B cell (primary cell): ENCODE results near the gene TMEM132E. TPM values are rescaled to one million over a fixed set of nuclear protein-coding genes. Genes with fewer than 3 reads are reported as not detected.

Source experiments
- ATAC-seq: fragments of 200-7000 bp; cut with Tn5 transposase; one replicate; pipeline ENCODE4 v1.10.0; 2021; ENCODE audit warnings: low read depth, mild to moderate bottlenecking, moderate number of reproducible peaks, moderate library complexity
- CTCF ChIA-PET: fragments of 350-600 bp; sonication (Branson Sonifier 250); formaldehyde crosslinking; loops from one replicate; lab custom pipeline; 2021; ENCODE audit warnings: antibody characterized with exemption, inconsistent platforms; lab: Charles Lee
- POLR2A ChIA-PET: fragments of 350-600 bp; sonication (Branson Sonifier 250); formaldehyde crosslinking; loops from one replicate; lab custom pipeline; 2021; ENCODE audit warnings: antibody characterized with exemption; lab: Charles Lee
- DNase-seq: peaks from one replicate; pipeline ENCODE4 v3.0.0; 2013
- H2AFZ ChIP-seq: 2 replicates; pipeline ENCODE4 v1.6.1; 2012; ENCODE audit warnings: mild to moderate bottlenecking, low read depth, low read length; ENCODE audit not compliant: insufficient read depth, poor library complexity, severe bottlenecking
- H3K27ac ChIP-seq, 2 donors: 1 replicate in 1 of 2; 2 replicates in 1 of 2; pipeline ENCODE4 v1.5.1; 2012 to 2013; ENCODE audit warnings: low read length in 2 of 2, mild to moderate bottlenecking in 2 of 2, moderate library complexity in 1 of 2
- H3K27me3 ChIP-seq, 4 experiments: fragments of 200-600 bp in 1 of 4; sonication (generic) in 1 of 4; replicated peaks in 1 of 4; 1 replicate in 2 of 4; 2 replicates in 2 of 4; pipeline versions ENCODE4 v1.6.1 to v1.7.0; 2013 to 2016; ENCODE audit warnings: low read length in 3 of 4, mild to moderate bottlenecking in 2 of 4, mixed read lengths in 1 of 4, moderate library complexity in 1 of 4; ENCODE audit not compliant: insufficient read depth in 4 of 4, control insufficient read depth in 3 of 4; ENCODE audit errors: control extremely low read depth in 1 of 4
- H3K36me3 ChIP-seq, 2 experiments: replicated peaks in 1 of 2; 1 replicate in 1 of 2; 2 replicates in 1 of 2; pipeline versions ENCODE4 v1.6.1 to v1.7.1; 2013; ENCODE audit warnings: low read length in 1 of 2; ENCODE audit not compliant: insufficient read depth in 2 of 2, control insufficient read depth in 1 of 2; ENCODE audit errors: control extremely low read depth in 1 of 2, extremely low read depth in 1 of 2
- H3K4me1 ChIP-seq, 2 donors: fragments of 200-600 bp in 1 of 2; sonication (generic) in 1 of 2; 1 replicate in 1 of 2; 2 replicates in 1 of 2; pipeline versions ENCODE4 v1.5.1 to v1.6.1; 2013 to 2017; ENCODE audit warnings: low read length in 2 of 2; ENCODE audit not compliant: control insufficient read depth in 2 of 2, insufficient read depth in 2 of 2
- H3K4me2 ChIP-seq: replicated peaks from 2 replicates; pipeline ENCODE3; 2012; ENCODE audit warnings: mild to moderate bottlenecking, low read depth, low read length; ENCODE audit not compliant: poor library complexity, severe bottlenecking
- H3K4me3 ChIP-seq, 5 experiments: fragments of 200-600 bp in 1 of 5; sonication (generic) in 1 of 5; 1 replicate in 3 of 5; 2 replicates in 2 of 5; pipeline versions ENCODE4 v1.5.1 to v1.7.0; 2011 to 2016; ENCODE audit warnings: low read length in 4 of 5, mild to moderate bottlenecking in 4 of 5, low read depth in 2 of 5, control low read depth in 1 of 5, moderate library complexity in 1 of 5; ENCODE audit not compliant: insufficient read depth in 1 of 5; ENCODE audit errors: control extremely low read depth in 1 of 5, extremely low read depth in 1 of 5
- H3K79me2 ChIP-seq: fragments of 200-600 bp; sonication (generic); one replicate; pipeline ENCODE4 v1.6.0; 2016; ENCODE audit warnings: low read length; ENCODE audit not compliant: control insufficient read depth, insufficient read depth
- H3K9ac ChIP-seq: fragments of 200-600 bp; sonication (generic); 2 replicates; pipeline ENCODE4 v1.6.1; 2017; ENCODE audit warnings: mild to moderate bottlenecking, low read length, moderate library complexity
- H3K9me3 ChIP-seq, 3 donors: one replicate each; pipeline versions ENCODE4 v1.6.1 to v1.7.1; 2013; ENCODE audit warnings: low read length in 2 of 3; ENCODE audit not compliant: control insufficient read depth in 2 of 3, insufficient read depth in 1 of 3; ENCODE audit errors: control extremely low read depth in 1 of 3
- H4K20me1 ChIP-seq: 2 replicates; pipeline ENCODE4 v1.6.0; 2012; ENCODE audit warnings: mild to moderate bottlenecking, low read length; ENCODE audit not compliant: insufficient read depth, control insufficient read depth, poor library complexity, severe bottlenecking
- H3K27ac Mint-ChIP-seq: one replicate; pipeline ENCODE4 v1.8.0; 2021; ENCODE audit warnings: mixed read lengths
- H3K27me3 Mint-ChIP-seq: one replicate; pipeline ENCODE4 v1.8.0; 2021; ENCODE audit warnings: mixed read lengths
- H3K4me1 Mint-ChIP-seq: one replicate; pipeline ENCODE4 v1.8.0; 2021; ENCODE audit warnings: mixed read lengths
- H3K4me3 Mint-ChIP-seq: one replicate; pipeline ENCODE4 v1.8.0; 2021; ENCODE audit warnings: mixed read lengths
- H3K9me3 Mint-ChIP-seq: one replicate; pipeline ENCODE4 v1.8.0; 2022; ENCODE audit warnings: mixed read lengths; ENCODE audit not compliant: insufficient read depth
- CTCF ChIP-seq: fragments of 200-600 bp; IDR thresholded peaks from one replicate; pipeline ENCODE4 v1.8.0; 2022; ENCODE audit warnings: antibody characterized with exemption, mild to moderate bottlenecking
- EZH2 ChIP-seq: IDR thresholded peaks from 2 replicates; pipeline ENCODE4 v1.6.1; 2012; ENCODE audit warnings: borderline replicate concordance, low read depth, mild to moderate bottlenecking, moderate library complexity, low read length; ENCODE audit not compliant: insufficient read depth, poor library complexity, severe bottlenecking
- WGBS: methylation state at CpG from one replicate; pipeline ENCODE4 v1.1.5; 2013; ENCODE audit warnings: missing lambda C conversion rate; ENCODE audit not compliant: insufficient coverage; 5-methylcytosine and 5-hydroxymethylcytosine counted together
- intact Hi-C: fragments of 100-400 bp; cut with micrococcal nuclease; formaldehyde crosslinking; loops from one replicate; pipeline ENCODE4 v1.10.0; 2022
- polyA plus RNA-seq: library from polyadenylated mRNA; depleted of rRNA; stranded (reverse); fragments of >200 nt; gene quantifications from 2 replicates; pipeline ENCODE4 v1.2.3, GENCODE V29; 2012
- total RNA-seq, 2 donors: library from RNA; stranded (reverse); fragments of 120-200 nt in 1 of 2; gene quantifications; 1 replicate in 1 of 2; 2 replicates in 1 of 2; pipeline versions ENCODE4 v1.2.3 to v1.2.4, GENCODE V29; 2013 to 2022

Gene TMEM132E
- total and polyA plus RNA-seq, 2 donors (not counting 1 experiment from before 2014, with no cell fraction given) = not detected

- Histone ChIP-seq H2AFZ (no peak overlapping the region), H3K27ac (no peak overlapping the region), H3K4me2 (no peak overlapping the region), H3K9me3 (no peaks in the 10 kb centered on the region), H4K20me1 (no peaks in the 10 kb centered on the region), H3K27me3 (peaks cover 0 to 29% (median 2%) of the 10 kb centered on the region in 4 experiments), H3K4me1 (no peaks in the 10 kb centered on the region), H3K4me3 (no peak overlapping the region), H3K79me2 (no peaks in the 10 kb centered on the region), H3K36me3 (no peaks in the 10 kb centered on the region), H3K9ac (no peak overlapping the region)
- H3K4me1 Mint-ChIP-seq = no peaks in the 10 kb centered on the region
- H3K27me3 Mint-ChIP-seq = peaks cover 42% of the 10 kb centered on the region
- H3K4me3 Mint-ChIP-seq = no peak overlapping the region
- intact Hi-C loops = no loop called here
- TF ChIP-seq EZH2 (no peak), CTCF (no peak)
- ATAC-seq (no peak), DNase-seq (no peak)
- no peaks in the 10 kb centered on the region for H3K9me3 Mint-ChIP-seq
- H3K27ac Mint-ChIP-seq = no peak overlapping the region
- ChIA-PET CTCF (interaction anchor here (0.6 to 1.5 kb wide), 3 partner anchors 9 to 383 kb away, joined by 4 to 7 read pairs (median 5); no protein-coding TSS in a partner anchor), POLR2A (no interaction called here)
- 77% methylated on average over 2 of the region's 4 CpGs for WGBS
Measured at GRCh38 chr17:34553907-34554306, 25.5 kb upstream of the TMEM132E start.

- TF ChIP-seq EZH2 (no peak), CTCF (no peak)
- H3K4me1 ChIP-seq = no peaks in the 10 kb centered on the region
- H3K4me1 Mint-ChIP-seq = no peaks in the 10 kb centered on the region
- H3K79me2 ChIP-seq = no peaks in the 10 kb centered on the region
- 19% methylated on average over 4 of the region's 4 CpGs for WGBS
- H3K9me3 ChIP-seq = no peaks in the 10 kb centered on the region
- H3K9ac ChIP-seq = no peak overlapping the region
- no peak overlapping the region for H2AFZ ChIP-seq
- no peaks in the 10 kb centered on the region for H4K20me1 ChIP-seq
- no peak overlapping the region for H3K4me3 ChIP-seq
- no peaks in the 10 kb centered on the region for H3K9me3 Mint-ChIP-seq
- H3K27ac Mint-ChIP-seq = no peak overlapping the region
- ChIA-PET POLR2A (no interaction called here), CTCF (no interaction called here)
- ATAC-seq (no peak), DNase-seq (no peak)
- no peak overlapping the region for H3K27ac ChIP-seq
- H3K4me3 Mint-ChIP-seq = no peak overlapping the region
- no peak overlapping the region for H3K4me2 ChIP-seq
- no peaks in the 10 kb centered on the region for H3K36me3 ChIP-seq
- intact Hi-C loops = no loop called here
- peaks cover 26% of the 10 kb centered on the region for H3K27me3 Mint-ChIP-seq
- peaks cover 0 to 24% (median 5%) of the 10 kb centered on the region in 4 experiments for H3K27me3 ChIP-seq
Measured at GRCh38 chr17:34556384-34556783, 23.0 kb upstream of the TMEM132E start.
